ENCODE data around the gene CD300LF. TPM values are rescaled to one million over a fixed set of nuclear protein-coding genes. Genes with fewer than 3 reads are reported as not detected.

Gene CD300LF
- total and polyA plus RNA-seq, 2 experiments from 2014 or later, result 0.44 TPM; not detected in 1

DNA sequence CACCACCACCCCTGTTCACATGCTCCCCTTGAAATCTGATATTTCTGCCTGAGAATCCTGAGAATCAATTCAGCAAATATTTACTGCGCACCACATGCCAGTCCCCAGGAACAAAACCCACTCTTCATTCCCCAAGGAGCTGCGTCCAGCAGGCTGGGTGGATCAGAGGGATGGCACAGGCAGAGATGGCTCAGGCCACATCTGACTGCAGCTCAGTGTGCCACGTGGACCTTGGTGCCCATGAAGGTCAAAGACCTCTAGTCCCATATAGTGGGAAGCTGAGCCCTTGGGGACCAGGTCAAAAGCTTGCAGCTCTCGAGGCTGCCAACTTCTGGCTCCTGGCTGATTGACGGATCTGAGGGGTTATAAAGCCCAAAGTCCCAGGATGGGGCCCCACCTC, 31.8 kb downstream of the CD300LF start:
- Histone ChIP-seq H3K27ac (no peak overlapping the region), H3K27me3 (peaks cover 7% of the 10 kb centered on the region), H3K4me1 (ENCODE audit: insufficient read depth) (peaks cover 4% of the 10 kb centered on the region), H3K9me2 (replicated peaks; ENCODE audit: insufficient read depth) (no peaks in the 10 kb centered on the region), H3K36me3 (replicated peaks; ENCODE audit: insufficient read depth, low read depth) (no peaks in the 10 kb centered on the region), H2AFZ (no peak overlapping the region), H3K79me2 (no peaks in the 10 kb centered on the region), H3K4me3 (no peak overlapping the region), H4K20me1 (ENCODE audit: insufficient read depth, poor library complexity, severe bottlenecking) (no peaks in the 10 kb centered on the region), H3K4me2 (no peak overlapping the region), H3K9me3 (ENCODE audit: low read depth) (no peaks in the 10 kb centered on the region)
- no peak for DNase-seq (ENCODE audit: low spot score)
- 77% methylated on average over 5 of the region's 5 CpGs for WGBS (ENCODE audit: low lambda C conversion rate, missing lambda C conversion rate)
- TF ChIP-seq EZH2 (IDR thresholded peaks at IDR 0.05; ENCODE audit: borderline replicate concordance) (no peak), EZH2phosphoT487 (IDR thresholded peaks at IDR 0.05; ENCODE audit: low read depth, severe bottlenecking, unreplicated experiment) (no peak)
- TF ChIP-seq, protein P1, sequence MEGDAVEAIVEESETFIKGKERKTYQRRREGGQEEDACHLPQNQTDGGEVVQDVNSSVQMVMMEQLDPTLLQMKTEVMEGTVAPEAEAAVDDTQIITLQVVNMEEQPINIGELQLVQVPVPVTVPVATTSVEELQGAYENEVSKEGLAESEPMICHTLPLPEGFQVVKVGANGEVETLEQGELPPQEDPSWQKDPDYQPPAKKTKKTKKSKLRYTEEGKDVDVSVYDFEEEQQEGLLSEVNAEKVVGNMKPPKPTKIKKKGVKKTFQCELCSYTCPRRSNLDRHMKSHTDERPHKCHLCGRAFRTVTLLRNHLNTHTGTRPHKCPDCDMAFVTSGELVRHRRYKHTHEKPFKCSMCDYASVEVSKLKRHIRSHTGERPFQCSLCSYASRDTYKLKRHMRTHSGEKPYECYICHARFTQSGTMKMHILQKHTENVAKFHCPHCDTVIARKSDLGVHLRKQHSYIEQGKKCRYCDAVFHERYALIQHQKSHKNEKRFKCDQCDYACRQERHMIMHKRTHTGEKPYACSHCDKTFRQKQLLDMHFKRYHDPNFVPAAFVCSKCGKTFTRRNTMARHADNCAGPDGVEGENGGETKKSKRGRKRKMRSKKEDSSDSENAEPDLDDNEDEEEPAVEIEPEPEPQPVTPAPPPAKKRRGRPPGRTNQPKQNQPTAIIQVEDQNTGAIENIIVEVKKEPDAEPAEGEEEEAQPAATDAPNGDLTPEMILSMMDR (IDR thresholded peaks at IDR 0.05; ENCODE audit: poor library complexity), result no peak

DNA sequence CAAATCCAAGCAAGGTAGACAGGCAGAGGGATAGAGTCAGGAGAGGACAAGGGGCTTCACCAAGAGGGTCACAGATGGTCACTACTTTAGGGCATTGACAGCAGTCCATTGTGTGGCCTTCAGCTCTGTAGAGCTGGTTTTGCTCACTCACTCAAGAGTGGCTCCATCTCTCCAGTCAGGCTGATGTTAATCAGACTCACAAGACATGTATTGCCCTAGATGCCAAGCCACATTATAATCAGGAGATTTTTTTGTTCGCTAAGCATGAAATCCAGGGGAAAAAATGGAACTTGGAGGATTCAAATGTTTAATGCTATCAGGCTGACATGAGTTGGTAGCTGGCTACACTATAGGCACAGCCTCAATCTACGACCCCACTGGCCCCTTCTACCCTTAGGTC, 32.5 kb downstream of the CD300LF start:
- TF ChIP-seq, protein P1 (IDR thresholded peaks at IDR 0.05; ENCODE audit: poor library complexity), result no peak
- TF ChIP-seq EZH2phosphoT487 (IDR thresholded peaks at IDR 0.05; ENCODE audit: low read depth, severe bottlenecking, unreplicated experiment) (no peak), EZH2 (IDR thresholded peaks at IDR 0.05; ENCODE audit: borderline replicate concordance) (no peak)

DNA sequence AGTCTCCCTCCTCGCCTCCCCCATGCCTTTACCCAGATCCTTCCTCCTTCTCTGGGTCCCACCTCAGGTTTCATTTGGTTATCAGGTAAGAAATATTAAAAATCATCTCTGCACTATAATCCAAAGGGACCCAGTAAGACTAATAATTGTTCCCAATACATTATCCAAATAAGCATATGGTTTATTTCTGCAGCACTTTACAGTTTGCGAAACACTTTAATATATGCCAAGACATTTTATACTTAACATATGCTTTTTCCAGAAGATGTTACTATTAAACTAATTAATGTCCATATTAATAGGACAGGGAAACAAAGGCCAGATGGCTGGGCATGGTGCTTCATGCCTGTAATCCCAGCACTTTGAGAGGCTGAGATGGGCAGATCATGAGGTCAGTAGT, 33.3 kb downstream of the CD300LF start:
- no peaks in the 10 kb centered on the region for H3K9me2 ChIP-seq (replicated peaks; ENCODE audit: insufficient read depth)
- peaks cover 4% of the 10 kb centered on the region for H3K4me1 ChIP-seq (ENCODE audit: insufficient read depth)
- H3K79me2 ChIP-seq, result no peaks in the 10 kb centered on the region
- no peak overlapping the region for H3K4me3 ChIP-seq
- no peak overlapping the region for H3K4me2 ChIP-seq
- TF ChIP-seq EZH2phosphoT487 (IDR thresholded peaks at IDR 0.05; ENCODE audit: low read depth, severe bottlenecking, unreplicated experiment) (no peak), EZH2 (IDR thresholded peaks at IDR 0.05; ENCODE audit: borderline replicate concordance) (no peak)
- TF ChIP-seq, protein P1 (IDR thresholded peaks at IDR 0.05; ENCODE audit: poor library complexity), result no peak
- H3K9me3 ChIP-seq (ENCODE audit: low read depth), result no peaks in the 10 kb centered on the region
- H4K20me1 ChIP-seq (ENCODE audit: insufficient read depth, poor library complexity, severe bottlenecking), result no peaks in the 10 kb centered on the region
- H3K27ac ChIP-seq, result no peak overlapping the region
- H3K36me3 ChIP-seq (replicated peaks; ENCODE audit: insufficient read depth, low read depth), result no peaks in the 10 kb centered on the region
- no peak overlapping the region for H2AFZ ChIP-seq
- peaks cover 6% of the 10 kb centered on the region for H3K27me3 ChIP-seq
- 84% methylated on average over 2 of the region's 2 CpGs for WGBS (ENCODE audit: low lambda C conversion rate, missing lambda C conversion rate)
- no peak for DNase-seq (ENCODE audit: low spot score)

More for the DNA sequence above, 32.5 kb downstream of the CD300LF start:
- no peak for DNase-seq (ENCODE audit: low spot score)
- no peak overlapping the region for H2AFZ ChIP-seq
- no peak overlapping the region for H3K27ac ChIP-seq
- peaks cover 4% of the 10 kb centered on the region for H3K4me1 ChIP-seq (ENCODE audit: insufficient read depth)
- H3K9me2 ChIP-seq (replicated peaks; ENCODE audit: insufficient read depth), result no peaks in the 10 kb centered on the region
- no peaks in the 10 kb centered on the region for H3K79me2 ChIP-seq
- no peaks in the 10 kb centered on the region for H4K20me1 ChIP-seq (ENCODE audit: insufficient read depth, poor library complexity, severe bottlenecking)
- no peaks in the 10 kb centered on the region for H3K9me3 ChIP-seq (ENCODE audit: low read depth)
- H3K27me3 ChIP-seq, result peaks cover 1% of the 10 kb centered on the region
- H3K4me2 ChIP-seq, result no peak overlapping the region
- whole genome bisulfite sequencing (ENCODE audit: low lambda C conversion rate, missing lambda C conversion rate), result 78% methylated on average over 2 of the region's 2 CpGs
- no peak overlapping the region for H3K4me3 ChIP-seq
- H3K36me3 ChIP-seq (replicated peaks; ENCODE audit: insufficient read depth, low read depth), result no peaks in the 10 kb centered on the region

DNA sequence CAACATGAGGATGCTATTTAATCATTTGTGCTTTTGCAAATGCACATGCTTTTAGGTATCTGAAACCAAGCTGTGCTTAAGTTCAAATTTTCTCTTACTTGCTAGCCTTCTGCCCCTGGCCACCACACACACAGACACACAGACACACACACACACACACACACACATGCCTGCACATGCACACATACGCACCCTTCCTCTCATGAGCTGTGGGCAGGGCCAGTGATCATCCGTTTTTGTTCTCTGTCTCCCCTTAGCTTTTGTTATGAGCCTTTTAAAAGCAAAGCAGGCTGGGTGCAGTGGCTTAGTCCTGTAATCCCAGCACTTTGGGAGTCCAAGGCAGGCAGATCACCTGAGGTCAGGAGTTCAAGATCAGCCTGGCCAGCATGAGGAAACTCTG, 34.2 kb downstream of the CD300LF start:
- Histone ChIP-seq H3K4me3 (no peak overlapping the region), H3K9me3 (ENCODE audit: low read depth) (no peaks in the 10 kb centered on the region), H3K9me2 (replicated peaks; ENCODE audit: insufficient read depth) (no peaks in the 10 kb centered on the region), H3K27me3 (peaks cover 14% of the 10 kb centered on the region), H3K27ac (no peak overlapping the region), H4K20me1 (ENCODE audit: insufficient read depth, poor library complexity, severe bottlenecking) (no peaks in the 10 kb centered on the region), H3K4me2 (no peak overlapping the region), H3K79me2 (no peaks in the 10 kb centered on the region), H3K36me3 (replicated peaks; ENCODE audit: insufficient read depth, low read depth) (no peaks in the 10 kb centered on the region), H3K4me1 (ENCODE audit: insufficient read depth) (peaks cover 4% of the 10 kb centered on the region), H2AFZ (no peak overlapping the region)
- DNase-seq (ENCODE audit: low spot score), result no peak
- TF ChIP-seq EZH2 (IDR thresholded peaks at IDR 0.05; ENCODE audit: borderline replicate concordance) (no peak), EZH2phosphoT487 (IDR thresholded peaks at IDR 0.05; ENCODE audit: low read depth, severe bottlenecking, unreplicated experiment) (no peak)
- TF ChIP-seq, protein P1 (IDR thresholded peaks at IDR 0.05; ENCODE audit: poor library complexity), result no peak
- 43% methylated on average over 2 of the region's 2 CpGs for WGBS (ENCODE audit: low lambda C conversion rate, missing lambda C conversion rate)

Data from hepatocyte (in vitro differentiated cells).